Caco-2 (cell line): ENCODE results near the gene MDH1B. TPM values are rescaled to one million over a fixed set of nuclear protein-coding genes. Genes with fewer than 3 reads are reported as not detected.
A peak's percentile ranks its signal among the peaks of the same experiment; 100 is the strongest.

ENCODE experiments used
- BruUV-seq: library from RNA; stranded (reverse); fragments of 400-500 nt; replicated peaks from 2 replicates; lab custom pipeline; 2021; lab: Mats Ljungman, UMichigan
- CTCF ChIA-PET: fragments of 300-600 bp; sonication (Branson Sonifier 250); formaldehyde crosslinking; loops from one replicate; lab custom pipeline; 2022; ENCODE audit warnings: antibody characterized with exemption; lab: Charles Lee
- POLR2A ChIA-PET: fragments of 300-600 bp; sonication (Branson Sonifier 250); formaldehyde crosslinking; loops from one replicate; lab custom pipeline; 2022; ENCODE audit warnings: antibody characterized with exemption; lab: Charles Lee
- DNase-seq, 2 experiments: peaks; one replicate each; pipeline versions ENCODE4 v3.0.0 to v3.0.0-alpha.2; 2020 to 2022
- H3K27me3 ChIP-seq: replicated peaks from 2 replicates; pipeline ENCODE4 v1.6.0; 2011; ENCODE audit warnings: low read length; ENCODE audit not compliant: control insufficient read depth, insufficient read depth
- H3K36me3 ChIP-seq: 2 replicates; pipeline ENCODE4 v1.5.1; 2011; ENCODE audit warnings: low read length; ENCODE audit not compliant: control insufficient read depth, insufficient read depth
- H3K4me1 ChIP-seq: fragments of 250-450 bp; sonication (Bioruptor Pico); 2 replicates; pipeline ENCODE4 v1.5.1; 2020; ENCODE audit warnings: mild to moderate bottlenecking
- H3K4me3 ChIP-seq: 2 replicates; pipeline ENCODE4 v1.5.1; 2011; ENCODE audit warnings: low read depth, mild to moderate bottlenecking, control low read depth, low read length
- H3K9me3 ChIP-seq: fragments of 250-450 bp; sonication (Bioruptor Pico); 2 replicates; pipeline ENCODE4 v1.5.1; 2020; ENCODE audit warnings: mild to moderate bottlenecking, moderate library complexity
- H3K27ac Mint-ChIP-seq: one replicate; pipeline ENCODE4 v1.8.0; 2022; ENCODE audit warnings: mixed read lengths; ENCODE audit not compliant: unreplicated experiment
- H3K27me3 Mint-ChIP-seq: one replicate; pipeline ENCODE4 v1.8.0; 2022; ENCODE audit warnings: mixed read lengths; ENCODE audit not compliant: insufficient read depth, unreplicated experiment
- H3K36me3 Mint-ChIP-seq: one replicate; pipeline ENCODE4 v1.8.0; 2022; ENCODE audit warnings: mild to moderate bottlenecking, mixed read lengths; ENCODE audit not compliant: insufficient read depth, unreplicated experiment
- H3K4me1 Mint-ChIP-seq: one replicate; pipeline ENCODE4 v1.8.0; 2022; ENCODE audit warnings: low read depth, mixed read lengths; ENCODE audit not compliant: unreplicated experiment
- H3K4me3 Mint-ChIP-seq: one replicate; pipeline ENCODE4 v1.8.0; 2022; ENCODE audit warnings: mild to moderate bottlenecking, moderate library complexity, mixed read lengths; ENCODE audit not compliant: unreplicated experiment
- H3K9me3 Mint-ChIP-seq: one replicate; pipeline ENCODE4 v1.8.0; 2022; ENCODE audit warnings: mixed read lengths; ENCODE audit not compliant: unreplicated experiment
- CTCF ChIP-seq, 2 experiments: fragments of 200-600 bp in 1 of 2; IDR thresholded peaks; 1 replicate in 1 of 2; 2 replicates in 1 of 2; pipeline versions ENCODE4 v1.5.1 to v1.8.0; 2011 to 2022; ENCODE audit warnings: antibody characterized with exemption in 1 of 2, control low read depth in 1 of 2, inconsistent platforms in 1 of 2, low read depth in 1 of 2, low read length in 1 of 2, mild to moderate bottlenecking in 1 of 2, moderate library complexity in 1 of 2; ENCODE audit not compliant: insufficient read depth in 1 of 2, severe bottlenecking in 1 of 2, unreplicated experiment in 1 of 2
- intact Hi-C: fragments of 100-400 bp; cut with micrococcal nuclease; formaldehyde crosslinking; loops from one replicate; pipeline ENCODE4 v1.10.0; 2022; ENCODE audit not compliant: unreplicated experiment
- total RNA-seq: library from RNA; stranded (reverse); gene quantifications from 2 replicates; pipeline ENCODE4 v1.2.3, GENCODE V29; 2022

MDH1B gene
- total RNA-seq, 1 experiment from 2014 or later: 0.34 TPM

- H3K4me1 ChIP-seq: no peaks in the 10 kb centered on the region
- no peaks in the 10 kb centered on the region for H3K9me3 Mint-ChIP-seq
- ChIA-PET CTCF (no interaction called here), POLR2A (no interaction called here)
- intact Hi-C loops: no loop called here
- H3K9me3 ChIP-seq: no peaks in the 10 kb centered on the region
- BruUV-seq: no TSS peak
- H3K27me3 ChIP-seq: no peaks in the 10 kb centered on the region
- peaks cover 2% of the 10 kb centered on the region; the same call in 1 of the 2 replicates for H3K36me3 ChIP-seq
- no peak overlapping the region for H3K27ac Mint-ChIP-seq
- H3K4me1 Mint-ChIP-seq: no peaks in the 10 kb centered on the region
- no peak for TF ChIP-seq CTCF (IDR thresholded peaks at IDR 0.05; ENCODE audit: insufficient read depth in 1 of 2, low read depth in 1 of 2, low read length in 1 of 2, severe bottlenecking in 1 of 2, unreplicated experiment in 1 of 2)
- no peak overlapping the region for H3K4me3 Mint-ChIP-seq
- H3K4me3 ChIP-seq: no peak overlapping the region
- no peak for DNase-seq
- H3K36me3 Mint-ChIP-seq: peaks cover 61% of the 10 kb centered on the region
- no peaks in the 10 kb centered on the region for H3K27me3 Mint-ChIP-seq
Measured at GRCh38 chr2:206790311-206790935, 25.3 kb upstream of the MDH1B start.

- DNase-seq: no peak
- Mint-ChIP-seq H3K27ac (no peak overlapping the region), H3K4me3 (no peak overlapping the region), H3K4me1 (no peaks in the 10 kb centered on the region), H3K36me3 (peaks cover 46% of the 10 kb centered on the region), H3K27me3 (no peaks in the 10 kb centered on the region), H3K9me3 (peaks cover 9% of the 10 kb centered on the region)
- TF ChIP-seq CTCF (IDR thresholded peaks at IDR 0.05; ENCODE audit: insufficient read depth in 1 of 2, low read depth in 1 of 2, low read length in 1 of 2, severe bottlenecking in 1 of 2, unreplicated experiment in 1 of 2): no peak
- Histone ChIP-seq H3K4me3 (no peak overlapping the region), H3K9me3 (no peaks in the 10 kb centered on the region), H3K27me3 (no peaks in the 10 kb centered on the region), H3K4me1 (no peaks in the 10 kb centered on the region), H3K36me3 (peaks cover 5% of the 10 kb centered on the region)
- intact Hi-C loops: no loop called here
- POLR2A ChIA-PET: no interaction called here
- CTCF ChIA-PET: no interaction called here
- no TSS peak for BruUV-seq
Measured at GRCh38 chr2:206784559-206785353, 19.6 kb upstream of the MDH1B start.

GRCh38 chr2:206783718-206784117 lies 18.6 kb upstream of the MDH1B start:
- Mint-ChIP-seq H3K4me3 (no peak overlapping the region), H3K36me3 (peaks cover 48% of the 10 kb centered on the region), H3K27me3 (no peaks in the 10 kb centered on the region), H3K4me1 (no peaks in the 10 kb centered on the region), H3K27ac (no peak overlapping the region), H3K9me3 (peaks cover 9% of the 10 kb centered on the region)
- no peaks in the 10 kb centered on the region for H3K9me3 ChIP-seq
- H3K36me3 ChIP-seq: peaks cover 7% of the 10 kb centered on the region
- intact Hi-C loops: loop anchor here (1.0 kb wide), 1 partner anchor 18 kb away; the partner anchor contains the start of genes FASTKD2 and MDH1B
- H3K27me3 ChIP-seq: no peaks in the 10 kb centered on the region
- ChIA-PET POLR2A (no interaction called here), CTCF (interaction anchor here (0.7 kb wide), 1 partner anchor 23 kb away, joined by 5 read pairs; no protein-coding TSS in a partner anchor)
- no TSS peak for BruUV-seq
- peak; percentile 60 to 84 for TF ChIP-seq CTCF (IDR thresholded peaks at IDR 0.05; ENCODE audit: insufficient read depth in 1 of 2, low read depth in 1 of 2, low read length in 1 of 2, severe bottlenecking in 1 of 2, unreplicated experiment in 1 of 2)
- peak in 1 of 2 experiments; percentile 28 for DNase-seq
- H3K4me1 ChIP-seq: no peaks in the 10 kb centered on the region
- no peak overlapping the region for H3K4me3 ChIP-seq
